HCT116 (cell line): Measurements from ENCODE around the gene GSG1L. TPM values are rescaled to one million over a fixed set of nuclear protein-coding genes. Genes with fewer than 3 reads are reported as not detected.

Experiments used
- ATAC-seq: fragments of 200-7000 bp; cut with Tn5 transposase; 2 replicates; pipeline ENCODE4 v1.9.1; 2020; ENCODE audit warnings: mild to moderate bottlenecking, moderate library complexity
- BruUV-seq: library from RNA; stranded (reverse); fragments of 400-500 nt; replicated peaks from 2 replicates; lab custom pipeline; 2021; lab: Mats Ljungman, UMichigan
- CTCF ChIA-PET: fragments of 300-600 bp; sonication (Branson Sonifier 250); formaldehyde crosslinking; loops from one replicate; lab custom pipeline; 2021; ENCODE audit warnings: antibody characterized with exemption; lab: Charles Lee
- POLR2A ChIA-PET: fragments of 300-600, 350-600 bp; sonication (Branson Sonifier 250); formaldehyde crosslinking; loops from one replicate; lab custom pipeline; 2021; ENCODE audit warnings: antibody characterized with exemption; lab: Charles Lee
- RAD21 ChIA-PET, 2 experiments: fragments of 300-600 bp; sonication (Branson Sonifier 250); formaldehyde crosslinking; loops; one replicate each; lab custom pipeline; 2023; ENCODE audit warnings: low total read pairs in 2 of 2; ENCODE audit not compliant: uncharacterized antibody in 2 of 2, unreplicated experiment in 2 of 2, low non-redundant PET in 1 of 2; lab: Charles Lee
- DNase-seq: peaks from one replicate; pipeline ENCODE4 v3.0.0-alpha.2; 2010; ENCODE audit warnings: low read depth, low spot score
- H2AFZ ChIP-seq: fragments of 200-600 bp; shearing (Covaris generic), sonication (generic); 2 replicates; pipeline ENCODE4 v1.6.1; 2017; ENCODE audit warnings: low read depth, mixed run types, mixed read lengths, antibody characterized with exemption, low read length; ENCODE audit not compliant: poor library complexity, severe bottlenecking
- H3K27ac ChIP-seq: 2 replicates; pipeline ENCODE4 v1.5.1; 2012; ENCODE audit warnings: low read depth, low read length
- H3K27me3 ChIP-seq: fragments of 200-600 bp; sonication (generic); 2 replicates; pipeline ENCODE4 v1.6.1; 2016; ENCODE audit warnings: mixed run types, low read length, mixed read lengths; ENCODE audit not compliant: insufficient read depth
- H3K36me3 ChIP-seq, 2 experiments: fragments of 200-500 bp in 1 of 2; fragments of 200-600 bp in 1 of 2; sonication (Bioruptor generic) in 1 of 2; sonication (generic) in 1 of 2; 2 replicates each; pipeline versions ENCODE4 v1.5.1 to v1.6.1; 2014 to 2016; ENCODE audit warnings: low read length in 2 of 2, inconsistent platforms in 1 of 2, mixed read lengths in 1 of 2, mixed run types in 1 of 2; ENCODE audit not compliant: insufficient read depth in 2 of 2, control insufficient read depth in 1 of 2
- H3K4me1 ChIP-seq, 2 experiments: fragments of 200-600 bp in 1 of 2; sonication (generic) in 1 of 2; 2 replicates each; pipeline versions ENCODE4 v1.5.1 to v1.6.1; 2012 to 2017; ENCODE audit warnings: low read length in 2 of 2, inconsistent platforms in 1 of 2, mild to moderate bottlenecking in 1 of 2, mixed read lengths in 1 of 2, mixed run types in 1 of 2, moderate library complexity in 1 of 2; ENCODE audit not compliant: insufficient read depth in 2 of 2, control insufficient read depth in 1 of 2
- H3K4me2 ChIP-seq: fragments of 200-600 bp; sonication (generic); 2 replicates; pipeline ENCODE4 v1.6.1; 2017; ENCODE audit warnings: mixed run types, low read length, mixed read lengths
- H3K4me3 ChIP-seq, 2 experiments: fragments of 200-600 bp in 1 of 2; sonication (generic) in 1 of 2; replicated peaks in 1 of 2; 2 replicates each; pipeline ENCODE4 v1.5.1; 2011 to 2016; ENCODE audit warnings: low read length in 2 of 2, control low read depth in 1 of 2, low read depth in 1 of 2, mild to moderate bottlenecking in 1 of 2, mixed read lengths in 1 of 2, mixed run types in 1 of 2
- H3K79me2 ChIP-seq: fragments of 200-600 bp; sonication (generic); 2 replicates; pipeline ENCODE4 v1.6.1; 2017; ENCODE audit warnings: mild to moderate bottlenecking, mixed run types, low read length, moderate library complexity, mixed read lengths; ENCODE audit not compliant: insufficient read depth
- H3K9ac ChIP-seq: fragments of 200-600 bp; sonication (generic); 2 replicates; pipeline ENCODE4 v1.6.1; 2016; ENCODE audit warnings: low read length, mixed read lengths
- H3K9me2 ChIP-seq: fragments of 200-600 bp; sonication (generic), shearing (Covaris generic); 2 replicates; pipeline ENCODE4 v1.6.1; 2017; ENCODE audit warnings: mixed run types, mild to moderate bottlenecking, moderate library complexity; ENCODE audit not compliant: insufficient read depth
- H3K9me3 ChIP-seq, 2 experiments: fragments of 200-500 bp in 1 of 2; fragments of 200-600 bp in 1 of 2; sonication (Bioruptor generic) in 1 of 2; sonication (generic) in 1 of 2; 2 replicates each; pipeline ENCODE4 v1.6.1; 2014 to 2017; ENCODE audit warnings: low read length in 2 of 2, mixed read lengths in 2 of 2, inconsistent platforms in 1 of 2, low read depth in 1 of 2, mild to moderate bottlenecking in 1 of 2, mixed run types in 1 of 2, moderate library complexity in 1 of 2; ENCODE audit not compliant: control insufficient read depth in 1 of 2, insufficient read depth in 1 of 2
- H4K20me1 ChIP-seq: fragments of 200-600 bp; sonication (generic), shearing (Covaris generic); 2 replicates; pipeline ENCODE4 v1.6.1; 2017; ENCODE audit warnings: mixed run types, mild to moderate bottlenecking, moderate library complexity; ENCODE audit not compliant: insufficient read depth
- CBX3 ChIP-seq: IDR thresholded peaks from 2 replicates; pipeline ENCODE4 v1.6.1; 2012; ENCODE audit warnings: low read depth
- CTCF ChIP-seq, 3 experiments: fragments of 200-600 bp in 1 of 3; sonication (generic) in 1 of 3; IDR thresholded peaks in 2 of 3; conservative IDR thresholded peaks in 1 of 3; 2 replicates each; pipeline ENCODE4 v1.5.1; 2012 to 2017; ENCODE audit warnings: low read depth in 2 of 3, low read length in 2 of 3, antibody characterized with exemption in 1 of 3, borderline replicate concordance in 1 of 3, control low read depth in 1 of 3, mild to moderate bottlenecking in 1 of 3, mixed read lengths in 1 of 3, mixed run types in 1 of 3, moderate library complexity in 1 of 3; ENCODE audit not compliant: insufficient read depth in 1 of 3
- EGR1 ChIP-seq: IDR thresholded peaks from 2 replicates; pipeline ENCODE4 v1.6.1; 2012; ENCODE audit warnings: low read depth
- EZH2 ChIP-seq: fragments of 200-600 bp; sonication (generic); IDR thresholded peaks from 2 replicates; pipeline ENCODE4 v1.6.1; 2017; ENCODE audit warnings: antibody characterized with exemption, mixed run types
- EZH2phosphoT487 ChIP-seq: fragments of 200-600 bp; IDR thresholded peaks from 2 replicates; pipeline ENCODE4 v1.6.1; 2018; ENCODE audit warnings: antibody characterized with exemption, borderline replicate concordance
- FOSL1 ChIP-seq: IDR thresholded peaks from 2 replicates; pipeline ENCODE4 v1.6.1; 2012; ENCODE audit warnings: low read depth
- JUND ChIP-seq: IDR thresholded peaks from 2 replicates; pipeline ENCODE4 v1.6.1; 2012
- POLR2A ChIP-seq: IDR thresholded peaks from 2 replicates; pipeline ENCODE4 v1.7.0; 2011; ENCODE audit warnings: borderline replicate concordance; ENCODE audit not compliant: insufficient read depth, insufficient read length; ENCODE audit errors: extremely low read depth
- POLR2AphosphoS5 ChIP-seq: IDR thresholded peaks from 2 replicates; pipeline ENCODE4 v1.6.1; 2011; ENCODE audit warnings: mild to moderate bottlenecking, low read depth, low read length, moderate library complexity
- RAD21 ChIP-seq: IDR thresholded peaks from 2 replicates; pipeline ENCODE4 v1.6.1; 2012; ENCODE audit warnings: low read depth, mild to moderate bottlenecking
- SIN3A ChIP-seq: IDR thresholded peaks from 2 replicates; pipeline ENCODE4 v1.6.1; 2012; ENCODE audit warnings: low read depth
- SRF ChIP-seq: IDR thresholded peaks from 2 replicates; pipeline ENCODE4 v1.6.1; 2012; ENCODE audit warnings: low read depth
- TCF7L2 ChIP-seq: IDR thresholded peaks from 2 replicates; pipeline ENCODE4 v1.7.0; 2011; ENCODE audit warnings: borderline replicate concordance, inconsistent platforms; ENCODE audit not compliant: insufficient read depth, insufficient read length; ENCODE audit errors: extremely low read depth
- YY1 ChIP-seq: IDR thresholded peaks from 2 replicates; pipeline ENCODE4 v1.6.1; 2011; ENCODE audit warnings: low read length, low read depth, moderate library complexity, mild to moderate bottlenecking; ENCODE audit not compliant: insufficient replicate concordance; ENCODE audit errors: extremely low read depth
- ZFX ChIP-seq: fragments of 450-650 bp; IDR thresholded peaks from 2 replicates; pipeline ENCODE4 v1.6.1; 2017
- ZNF274 ChIP-seq: fragments of 200-500 bp; sonication (Bioruptor generic); IDR thresholded peaks from 2 replicates; pipeline ENCODE4 v1.6.1; 2014; ENCODE audit warnings: mild to moderate bottlenecking, low read depth, low read length, inconsistent platforms
- intact Hi-C: fragments of 100-400 bp; cut with micrococcal nuclease; formaldehyde crosslinking; loops from 2 replicates; pipeline ENCODE4 v1.10.0; 2022
- total RNA-seq: library from RNA; stranded (reverse); gene quantifications from one replicate; pipeline ENCODE4 v1.2.1, GENCODE V29; 2021; ENCODE audit not compliant: unreplicated experiment
- TF ChIP-seq, protein P1 (sequence below): IDR thresholded peaks from 2 replicates; pipeline ENCODE4 v1.6.1; 2011; ENCODE audit warnings: mild to moderate bottlenecking, low read length, moderate library complexity; ENCODE audit not compliant: insufficient replicate concordance; ENCODE audit errors: extremely low read depth
- TF ChIP-seq, protein P2 (sequence below): IDR thresholded peaks from 2 replicates; pipeline ENCODE4 v1.6.1; 2012

The GSG1L gene
- total RNA-seq, 1 experiment from 2014 or later: not detected

- TF ChIP-seq, protein P1, sequence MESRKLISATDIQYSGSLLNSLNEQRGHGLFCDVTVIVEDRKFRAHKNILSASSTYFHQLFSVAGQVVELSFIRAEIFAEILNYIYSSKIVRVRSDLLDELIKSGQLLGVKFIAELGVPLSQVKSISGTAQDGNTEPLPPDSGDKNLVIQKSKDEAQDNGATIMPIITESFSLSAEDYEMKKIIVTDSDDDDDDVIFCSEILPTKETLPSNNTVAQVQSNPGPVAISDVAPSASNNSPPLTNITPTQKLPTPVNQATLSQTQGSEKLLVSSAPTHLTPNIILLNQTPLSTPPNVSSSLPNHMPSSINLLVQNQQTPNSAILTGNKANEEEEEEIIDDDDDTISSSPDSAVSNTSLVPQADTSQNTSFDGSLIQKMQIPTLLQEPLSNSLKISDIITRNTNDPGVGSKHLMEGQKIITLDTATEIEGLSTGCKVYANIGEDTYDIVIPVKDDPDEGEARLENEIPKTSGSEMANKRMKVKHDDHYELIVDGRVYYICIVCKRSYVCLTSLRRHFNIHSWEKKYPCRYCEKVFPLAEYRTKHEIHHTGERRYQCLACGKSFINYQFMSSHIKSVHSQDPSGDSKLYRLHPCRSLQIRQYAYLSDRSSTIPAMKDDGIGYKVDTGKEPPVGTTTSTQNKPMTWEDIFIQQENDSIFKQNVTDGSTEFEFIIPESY: no peak
- TF ChIP-seq JUND (no peak), POLR2A (no peak)
These were observed 282.9 kb downstream of the GSG1L start (continued) for GRCh38 chr16:27780468-27781194.

GRCh38 chr16:27779641-27780164 is 283.8 kb downstream of the GSG1L start:
- ChIA-PET POLR2A (no interaction called here), CTCF (interaction anchor here (1.4 kb wide), 1 partner anchor 88 kb away, joined by 4 read pairs; no protein-coding TSS in a partner anchor), RAD21 (no interaction called here)
- Histone ChIP-seq H4K20me1 (no peaks in the 10 kb centered on the region), H3K36me3 (no peaks in the 10 kb centered on the region), H3K4me1 (no peaks in the 10 kb centered on the region), H3K4me3 (no peak overlapping the region), H3K79me2 (no peaks in the 10 kb centered on the region), H3K9me2 (no peaks in the 10 kb centered on the region), H2AFZ (no peak overlapping the region), H3K27me3 (no peaks in the 10 kb centered on the region), H3K27ac (no peak overlapping the region), H3K9me3 (no peaks in the 10 kb centered on the region), H3K9ac (no peak overlapping the region), H3K4me2 (no peak overlapping the region)
- ATAC-seq (0 out of 2 replicates have a peak, but pooled peaks have one; percentile 51), DNase-seq (no peak)
- no peak; the same call in 1 of the 2 replicates for TF ChIP-seq RAD21
- no peak for TF ChIP-seq ZFX
- TF ChIP-seq, protein P2, sequence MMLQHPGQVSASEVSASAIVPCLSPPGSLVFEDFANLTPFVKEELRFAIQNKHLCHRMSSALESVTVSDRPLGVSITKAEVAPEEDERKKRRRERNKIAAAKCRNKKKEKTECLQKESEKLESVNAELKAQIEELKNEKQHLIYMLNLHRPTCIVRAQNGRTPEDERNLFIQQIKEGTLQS: no peak
- TF ChIP-seq EGR1: no peak
- TF ChIP-seq SRF: no peak
- TF ChIP-seq ZNF274: no peak
- no peak for TF ChIP-seq SIN3A
- TF ChIP-seq POLR2A: no peak
- no peak for TF ChIP-seq CBX3
- TF ChIP-seq EZH2phosphoT487: no peak
- TF ChIP-seq FOSL1: no peak
- no peak for TF ChIP-seq EZH2
- TF ChIP-seq TCF7L2: no peak
- TF ChIP-seq YY1: no peak
- TF ChIP-seq CTCF (IDR thresholded peaks at IDR 0.05 in 2 of 3, conservative IDR thresholded peaks at IDR 0.05 in 1 of 3; ENCODE audit: borderline replicate concordance in 1 of 3, insufficient read depth in 1 of 3, low read depth in 2 of 3, low read length in 2 of 3): no peak; a peak in 1 of 6 replicates
- no peak for TF ChIP-seq POLR2AphosphoS5
- TF ChIP-seq JUND: no peak
- intact Hi-C loops: no loop called here
- no TSS peak for BruUV-seq
